Measurements from ENCODE around the gene UBFD1.

GRCh38 chr16:23554536-23554935 is 3.0 kb upstream of the UBFD1 start:
- TF ChIP-seq, protein P1, sequence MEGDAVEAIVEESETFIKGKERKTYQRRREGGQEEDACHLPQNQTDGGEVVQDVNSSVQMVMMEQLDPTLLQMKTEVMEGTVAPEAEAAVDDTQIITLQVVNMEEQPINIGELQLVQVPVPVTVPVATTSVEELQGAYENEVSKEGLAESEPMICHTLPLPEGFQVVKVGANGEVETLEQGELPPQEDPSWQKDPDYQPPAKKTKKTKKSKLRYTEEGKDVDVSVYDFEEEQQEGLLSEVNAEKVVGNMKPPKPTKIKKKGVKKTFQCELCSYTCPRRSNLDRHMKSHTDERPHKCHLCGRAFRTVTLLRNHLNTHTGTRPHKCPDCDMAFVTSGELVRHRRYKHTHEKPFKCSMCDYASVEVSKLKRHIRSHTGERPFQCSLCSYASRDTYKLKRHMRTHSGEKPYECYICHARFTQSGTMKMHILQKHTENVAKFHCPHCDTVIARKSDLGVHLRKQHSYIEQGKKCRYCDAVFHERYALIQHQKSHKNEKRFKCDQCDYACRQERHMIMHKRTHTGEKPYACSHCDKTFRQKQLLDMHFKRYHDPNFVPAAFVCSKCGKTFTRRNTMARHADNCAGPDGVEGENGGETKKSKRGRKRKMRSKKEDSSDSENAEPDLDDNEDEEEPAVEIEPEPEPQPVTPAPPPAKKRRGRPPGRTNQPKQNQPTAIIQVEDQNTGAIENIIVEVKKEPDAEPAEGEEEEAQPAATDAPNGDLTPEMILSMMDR (IDR thresholded peaks at IDR 0.05) = no peak
- TF ChIP-seq POLR2A (IDR thresholded peaks at IDR 0.05) = no peak
